SK-N-SH (cell line): Measurements from ENCODE around the gene TMEM231. TPM values are rescaled to one million over a fixed set of nuclear protein-coding genes. Genes with fewer than 3 reads are reported as not detected.

Experiments used
- CTCF ChIA-PET: fragments of 300-600, 350-600 bp; formaldehyde crosslinking; extraction: SDS; loops from one replicate; lab custom pipeline; 2021; lab: Yijun Ruan, JAX
- POLR2A ChIA-PET: fragments of 350-600 bp; sonication (Branson Sonifier 250); formaldehyde crosslinking; extraction: SDS; loops from one replicate; lab custom pipeline; 2020; ENCODE audit warnings: antibody characterized with exemption, inconsistent platforms; lab: Yijun Ruan, JAX
- DNase-seq: peaks from one replicate; pipeline ENCODE4 v3.0.0; 2012
- H2AFZ ChIP-seq: fragments of 200-600 bp; sonication (generic); 2 replicates; pipeline ENCODE4 v1.8.1; 2016; ENCODE audit warnings: antibody characterized with exemption, mild to moderate bottlenecking, low read depth
- H3F3A ChIP-seq: fragments of 200-600 bp; sonication (generic); replicated peaks from 2 replicates; pipeline ENCODE3; 2016; ENCODE audit warnings: antibody characterized with exemption, mild to moderate bottlenecking; ENCODE audit not compliant: insufficient read depth
- H3K27ac ChIP-seq, 2 experiments: fragments of 200-500 bp in 1 of 2; fragments of 200-600 bp in 1 of 2; sonication (Bioruptor generic) in 1 of 2; sonication (generic), shearing (Covaris generic) in 1 of 2; 2 replicates each; pipeline versions ENCODE4 v1.5.1 to v1.6.1; 2014 to 2016; ENCODE audit warnings: low read depth in 2 of 2, inconsistent platforms in 1 of 2, low read length in 1 of 2, mild to moderate bottlenecking in 1 of 2, mixed read lengths in 1 of 2
- H3K27me3 ChIP-seq: fragments of 200-600 bp; sonication (generic), shearing (Covaris generic); 2 replicates; pipeline ENCODE4 v1.6.1; 2016; ENCODE audit warnings: mixed run types; ENCODE audit not compliant: insufficient read depth
- H3K36me3 ChIP-seq, 2 experiments: fragments of 200-500 bp in 1 of 2; fragments of 200-600 bp in 1 of 2; sonication (Bioruptor generic) in 1 of 2; sonication (generic) in 1 of 2; replicated peaks in 1 of 2; 2 replicates each; pipeline versions ENCODE3 to v1.5.1; 2014 to 2016; ENCODE audit warnings: low read length in 1 of 2, mild to moderate bottlenecking in 1 of 2; ENCODE audit not compliant: insufficient read depth in 2 of 2, control insufficient read depth in 1 of 2
- H3K4me1 ChIP-seq, 2 experiments: fragments of 200-500 bp in 1 of 2; fragments of 200-600 bp in 1 of 2; sonication (Bioruptor generic) in 1 of 2; sonication (generic), shearing (Covaris generic) in 1 of 2; 2 replicates each; pipeline versions ENCODE4 v1.5.1 to v1.6.1; 2014 to 2016; ENCODE audit warnings: low read depth in 1 of 2, low read length in 1 of 2, mixed run types in 1 of 2; ENCODE audit not compliant: insufficient read depth in 2 of 2, control insufficient read depth in 1 of 2
- H3K4me2 ChIP-seq: fragments of 200-600 bp; sonication (generic), shearing (Covaris generic); 2 replicates; pipeline ENCODE4 v1.6.1; 2017; ENCODE audit warnings: mixed run types
- H3K4me3 ChIP-seq, 2 experiments: fragments of 200-500 bp in 1 of 2; fragments of 200-600 bp in 1 of 2; sonication (Bioruptor generic) in 1 of 2; sonication (generic), shearing (Covaris generic) in 1 of 2; 2 replicates each; pipeline versions ENCODE4 v1.5.1 to v1.8.1; 2014 to 2016; ENCODE audit warnings: low read depth in 2 of 2, inconsistent platforms in 1 of 2, low read length in 1 of 2, mild to moderate bottlenecking in 1 of 2, mixed read lengths in 1 of 2, moderate library complexity in 1 of 2
- H3K79me2 ChIP-seq: fragments of 200-600 bp; sonication (generic); 2 replicates; pipeline ENCODE4 v1.8.1; 2017; ENCODE audit warnings: mild to moderate bottlenecking; ENCODE audit not compliant: insufficient read depth
- H3K9ac ChIP-seq: fragments of 200-600 bp; sonication (generic); 2 replicates; pipeline ENCODE4 v1.6.1; 2017; ENCODE audit warnings: mixed run types
- H3K9me2 ChIP-seq: fragments of 200-600 bp; sonication (generic); 2 replicates; pipeline ENCODE4 v1.6.1; 2017; ENCODE audit warnings: mixed run types
- H3K9me3 ChIP-seq: fragments of 200-600 bp; sonication (generic); 2 replicates; pipeline ENCODE4 v1.6.1; 2017; ENCODE audit warnings: mixed run types, mild to moderate bottlenecking, moderate library complexity
- H4K20me1 ChIP-seq: fragments of 200-600 bp; sonication (generic); 2 replicates; pipeline ENCODE4 v1.6.1; 2017; ENCODE audit warnings: mild to moderate bottlenecking, mixed run types; ENCODE audit not compliant: insufficient read depth
- CHD2 ChIP-seq: fragments of 150-350 bp; IDR thresholded peaks from 2 replicates; pipeline ENCODE4 v1.6.1; 2018; ENCODE audit warnings: low read length; ENCODE audit not compliant: partially characterized antibody
- CTCF ChIP-seq: fragments of 200-600 bp; sonication (generic); IDR thresholded peaks from 2 replicates; pipeline ENCODE4 v1.6.1; 2017; ENCODE audit warnings: antibody characterized with exemption, mild to moderate bottlenecking, moderate library complexity
- FOSL2 ChIP-seq: IDR thresholded peaks from 2 replicates; pipeline ENCODE4 v1.4.0; 2012; ENCODE audit warnings: low read depth, mild to moderate bottlenecking, moderate library complexity, borderline replicate concordance
- IRF3 ChIP-seq: fragments of 150-350 bp; IDR thresholded peaks from 2 replicates; pipeline ENCODE4 v1.6.1; 2016; ENCODE audit warnings: mild to moderate bottlenecking, low read depth, low read length
- JUND ChIP-seq: IDR thresholded peaks from 2 replicates; pipeline ENCODE4 v1.4.0; 2012
- MEF2A ChIP-seq: IDR thresholded peaks from 2 replicates; pipeline ENCODE4 v1.4.0; 2012; ENCODE audit warnings: low read depth, borderline replicate concordance
- MXI1 ChIP-seq: IDR thresholded peaks from 2 replicates; pipeline ENCODE4 v1.6.1; 2012; ENCODE audit warnings: mild to moderate bottlenecking, low read depth, low read length, improper control_type of control experiment
- PBX3 ChIP-seq: IDR thresholded peaks from 2 replicates; pipeline ENCODE4; 2012
- POLR2AphosphoS5 ChIP-seq: IDR thresholded peaks from 2 replicates; pipeline ENCODE4 v1.6.1; 2012; ENCODE audit warnings: low read depth, low read length
- RAD21 ChIP-seq: IDR thresholded peaks from 2 replicates; pipeline ENCODE4 v1.6.1; 2012; ENCODE audit warnings: mild to moderate bottlenecking, low read length
- REST ChIP-seq: IDR thresholded peaks from 2 replicates; pipeline ENCODE4 v1.6.1; 2012; ENCODE audit warnings: mild to moderate bottlenecking, low read depth, low read length, moderate library complexity
- RXRA ChIP-seq: IDR thresholded peaks from 2 replicates; pipeline ENCODE4 v1.4.0; 2012; ENCODE audit warnings: low read depth, mild to moderate bottlenecking, borderline replicate concordance
- USF1 ChIP-seq: IDR thresholded peaks from 2 replicates; pipeline ENCODE4 v1.4.0; 2012; ENCODE audit warnings: low read depth, borderline replicate concordance
- USF2 ChIP-seq: fragments of 150-350 bp; IDR thresholded peaks from 2 replicates; pipeline ENCODE4 v1.6.1; 2017; ENCODE audit warnings: antibody characterized with exemption, low read length, low read depth, borderline replicate concordance
- WGBS: methylation state at CpG from one replicate; pipeline ENCODE4 v1.1.6; 2017; ENCODE audit warnings: low lambda C conversion rate; 5-methylcytosine and 5-hydroxymethylcytosine counted together
- polyA plus RNA-seq, 3 experiments: library from polyadenylated mRNA; depleted of rRNA; stranded (reverse); fragments of >200 nt; gene quantifications; 2 replicates each; pipeline ENCODE4 v1.2.3, GENCODE V29; 2012

The TMEM231 gene
- polyA plus RNA-seq, 1 of the 3 experiments (the other 2 are of a cell fraction) = 18.1 TPM

- no peak for TF ChIP-seq CHD2
- no peak for TF ChIP-seq MXI1
- TF ChIP-seq PBX3 = no peak
- no peak for TF ChIP-seq USF1
- TF ChIP-seq IRF3 = no peak
- TF ChIP-seq MEF2A = no peak
These were observed 43.6 kb upstream of the TMEM231 start (continued) for GRCh38 chr16:75599452-75600277.

- ChIA-PET POLR2A (interaction anchor here (0.7 kb wide), 1 partner anchor 91 kb away, joined by 3 read pairs; no protein-coding TSS in a partner anchor), CTCF (interaction anchor here (0.9 to 1.3 kb wide), 2 partner anchors 27 to 149 kb away, joined by 3 read pairs; no protein-coding TSS in a partner anchor)
- peaks cover 22 to 27% of the 10 kb centered on the region in 2 experiments for H3K4me1 ChIP-seq
- no peak overlapping the region for H3K9ac ChIP-seq
- peak; percentile 41 for DNase-seq
- 63% methylated on average over 16 of the region's 17 CpGs for WGBS
- H3F3A ChIP-seq = peaks cover 7% of the 10 kb centered on the region
- H2AFZ ChIP-seq = no peak overlapping the region
- no peaks in the 10 kb centered on the region for H3K9me2 ChIP-seq
- no peak overlapping the region for H3K4me2 ChIP-seq
- no peaks in the 10 kb centered on the region for H4K20me1 ChIP-seq
- peaks cover 9 to 23% of the 10 kb centered on the region in 2 experiments for H3K36me3 ChIP-seq
- H3K27ac ChIP-seq = peak overlapping the region; percentile 58 to 82
- no peak overlapping the region for H3K4me3 ChIP-seq
- H3K27me3 ChIP-seq = no peaks in the 10 kb centered on the region
- no peaks in the 10 kb centered on the region for H3K9me3 ChIP-seq
- no peaks in the 10 kb centered on the region for H3K79me2 ChIP-seq
- no peak for TF ChIP-seq REST
- TF ChIP-seq MEF2A = no peak
- TF ChIP-seq JUND = no peak; the same call in 1 of the 2 replicates
- TF ChIP-seq MXI1 = peak; percentile 74
- TF ChIP-seq RXRA = no peak
- TF ChIP-seq FOSL2 = peak; percentile 58; the same call in 1 of the 2 replicates
- no peak for TF ChIP-seq RAD21
- TF ChIP-seq USF2 = no peak
- no peak for TF ChIP-seq CTCF
- peak; percentile 1; the same call in 1 of the 2 replicates for TF ChIP-seq PBX3
- no peak for TF ChIP-seq POLR2AphosphoS5
These were observed 38.1 kb upstream of the TMEM231 start for GRCh38 chr16:75593825-75594820.
